ENCODE data around the gene GRM8.
"Not testable (repeated sequence)": the region's sequence is repeated elsewhere in the genome, so short reads cannot be mapped to it uniquely, and the experiment has no call there.

The GRM8 gene

GRCh38 chr7:126907657-126908056, 345.1 kb downstream of the GRM8 start:
- not testable (repeated sequence) for DNase-seq

GRCh38 chr7:126905255-126905654, 347.5 kb downstream of the GRM8 start:
- DNase-seq, result not testable (repeated sequence)

GRCh38 chr7:126901041-126901765, 351.5 kb downstream of the GRM8 start:
- not testable (repeated sequence) for DNase-seq

GRCh38 chr7:126887980-126888379, 364.8 kb downstream of the GRM8 start:
- DNase-seq, result peak; percentile 73

- peak; percentile 57 for DNase-seq
Observed at GRCh38 chr7:126887560-126887959, 365.2 kb downstream of the GRM8 start.

GRCh38 chr7:126882730-126883129, 370.0 kb downstream of the GRM8 start:
- DNase-seq, result peak; percentile 21

- peak; percentile 2 for DNase-seq
Observed at GRCh38 chr7:126881908-126882307, 370.8 kb downstream of the GRM8 start.

GRCh38 chr7:126881315-126881714, 371.4 kb downstream of the GRM8 start:
- DNase-seq, result no peak

GRCh38 chr7:126876536-126876935, 376.2 kb downstream of the GRM8 start:
- not testable (repeated sequence) for DNase-seq

- peak; percentile 2 for DNase-seq
Observed at GRCh38 chr7:126856691-126857291, 395.9 kb downstream of the GRM8 start.

- DNase-seq, result no peak
Observed at GRCh38 chr7:126845331-126845730, 407.4 kb downstream of the GRM8 start.

- no peak for DNase-seq
Observed at GRCh38 chr7:126843883-126844282, 408.9 kb downstream of the GRM8 start.

GRCh38 chr7:126843336-126843735, 409.4 kb downstream of the GRM8 start:
- DNase-seq, result peak; percentile 4

- DNase-seq, result no peak
Observed at GRCh38 chr7:126842451-126842850, 410.3 kb downstream of the GRM8 start.

GRCh38 chr7:126840869-126841268, 411.9 kb downstream of the GRM8 start:
- peak; percentile 3 for DNase-seq

GRCh38 chr7:126839624-126840023, 413.1 kb downstream of the GRM8 start:
- no peak for DNase-seq

GRCh38 chr7:126838194-126838593, 414.5 kb downstream of the GRM8 start:
- no peak for DNase-seq

GRCh38 chr7:126831241-126831640, 421.5 kb downstream of the GRM8 start:
- not testable (repeated sequence) for DNase-seq

GRCh38 chr7:126820925-126821324, 431.8 kb downstream of the GRM8 start:
- DNase-seq, result no peak

- no peak for DNase-seq
Observed at GRCh38 chr7:126819197-126819484, 433.6 kb downstream of the GRM8 start.

- DNase-seq, result no peak
Observed at GRCh38 chr7:126818393-126819196, 434.1 kb downstream of the GRM8 start.

- no peak for DNase-seq
Observed at GRCh38 chr7:126809188-126809587, 443.6 kb downstream of the GRM8 start.

- no peak for DNase-seq
Observed at GRCh38 chr7:126806614-126807013, 446.1 kb downstream of the GRM8 start.

- no peak for DNase-seq
Observed at GRCh38 chr7:126805351-126805750, 447.4 kb downstream of the GRM8 start.
